ENCODE results near the gene MRPL41.
A peak's percentile ranks its signal among the peaks of the same experiment; 100 is the strongest.
"Not testable (repeated sequence)": the region's sequence is repeated elsewhere in the genome, so short reads cannot be mapped to it uniquely, and the experiment has no call there.

Gene MRPL41

DNA sequence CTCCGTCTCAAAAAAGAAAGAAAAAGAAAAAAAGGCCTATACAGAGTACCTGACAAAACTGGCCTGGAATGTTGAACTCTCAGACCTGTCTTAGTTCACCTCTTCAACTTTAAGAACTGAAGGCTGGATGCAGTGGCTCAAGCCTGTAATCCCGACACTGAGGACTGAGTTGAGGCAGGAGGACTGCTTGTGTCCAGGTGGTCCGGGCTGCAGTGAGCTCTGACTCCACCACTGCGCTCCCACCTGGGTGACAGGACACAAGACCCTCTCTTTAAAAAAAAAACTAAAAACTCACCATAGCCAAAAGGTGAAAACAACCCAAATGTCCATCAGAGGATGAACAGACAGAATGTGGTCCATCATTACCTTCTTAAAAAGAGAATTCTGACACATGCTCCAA is 6.4 kb downstream of the MRPL41 start:
- no peaks in the 10 kb centered on the region for H3K9me3 ChIP-seq (ENCODE audit: control insufficient read depth, low read depth, low read length)
- no peaks in the 10 kb centered on the region for H3K4me1 ChIP-seq (ENCODE audit: control insufficient read depth, low read depth, low read length)
- H3K27ac ChIP-seq (ENCODE audit: low read length), result no peak overlapping the region
- peaks cover 32% of the 10 kb centered on the region for H3K36me3 ChIP-seq (ENCODE audit: control insufficient read depth, low read depth, low read length)
- H3K27me3 ChIP-seq (ENCODE audit: control insufficient read depth, insufficient read depth, low read length), result no peaks in the 10 kb centered on the region
- H3K9ac ChIP-seq (ENCODE audit: low read length), result no peak overlapping the region
- H3K4me3 ChIP-seq (ENCODE audit: low read length), result no peak overlapping the region

- no peak overlapping the region for H3K4me3 ChIP-seq (ENCODE audit: low read length)
- H3K27me3 ChIP-seq (ENCODE audit: control insufficient read depth, insufficient read depth, low read length), result no peaks in the 10 kb centered on the region
- H3K9ac ChIP-seq (ENCODE audit: low read length), result no peak overlapping the region
- H3K4me1 ChIP-seq (ENCODE audit: control insufficient read depth, low read depth, low read length), result no peaks in the 10 kb centered on the region
- H3K27ac ChIP-seq (ENCODE audit: low read length), result no peak overlapping the region
- peaks cover 22% of the 10 kb centered on the region for H3K36me3 ChIP-seq (ENCODE audit: control insufficient read depth, low read depth, low read length)
- no peaks in the 10 kb centered on the region for H3K9me3 ChIP-seq (ENCODE audit: control insufficient read depth, low read depth, low read length)
Measured at GRCh38 chr9:137564134-137564533, 12.5 kb downstream of the MRPL41 start.

DNA sequence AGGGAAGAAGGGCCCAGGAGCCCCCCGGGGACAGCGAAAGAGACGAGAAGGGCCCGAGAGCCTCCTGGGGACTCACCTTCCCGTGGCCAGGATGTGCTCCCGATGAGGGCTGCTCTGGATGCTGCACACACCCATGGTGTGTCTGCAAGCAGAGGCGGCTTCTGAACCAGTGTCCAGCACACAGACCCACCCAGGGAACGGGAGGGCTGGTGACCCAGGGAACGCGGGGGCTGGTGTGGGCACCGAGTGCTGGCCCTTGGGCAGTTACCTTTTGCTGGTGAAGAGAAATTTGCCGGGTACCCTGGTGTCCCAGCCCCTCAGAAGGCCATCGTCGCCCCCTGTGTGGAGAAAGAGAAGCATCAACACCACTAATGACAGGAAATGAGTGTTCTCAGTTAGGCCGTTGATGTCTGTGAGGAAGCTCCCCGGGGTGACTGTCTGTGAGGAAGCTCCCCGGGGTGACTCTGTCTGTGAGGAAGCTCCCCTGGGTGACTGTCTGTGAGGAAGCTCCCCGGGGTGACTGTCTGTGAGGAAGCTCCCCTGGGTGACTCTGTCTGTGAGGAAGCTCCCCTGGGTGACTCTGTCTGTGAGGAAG is 13.2 kb downstream of the MRPL41 start:
- H3K36me3 ChIP-seq (ENCODE audit: control insufficient read depth, low read depth, low read length), result peaks cover 21% of the 10 kb centered on the region
- no peak overlapping the region for H3K27ac ChIP-seq (ENCODE audit: low read length)
- H3K4me3 ChIP-seq (ENCODE audit: low read length), result no peak overlapping the region
- no peaks in the 10 kb centered on the region for H3K9me3 ChIP-seq (ENCODE audit: control insufficient read depth, low read depth, low read length)
- H3K9ac ChIP-seq (ENCODE audit: low read length), result no peak overlapping the region
- H3K4me1 ChIP-seq (ENCODE audit: control insufficient read depth, low read depth, low read length), result no peaks in the 10 kb centered on the region
- no peaks in the 10 kb centered on the region for H3K27me3 ChIP-seq (ENCODE audit: control insufficient read depth, insufficient read depth, low read length)

DNA sequence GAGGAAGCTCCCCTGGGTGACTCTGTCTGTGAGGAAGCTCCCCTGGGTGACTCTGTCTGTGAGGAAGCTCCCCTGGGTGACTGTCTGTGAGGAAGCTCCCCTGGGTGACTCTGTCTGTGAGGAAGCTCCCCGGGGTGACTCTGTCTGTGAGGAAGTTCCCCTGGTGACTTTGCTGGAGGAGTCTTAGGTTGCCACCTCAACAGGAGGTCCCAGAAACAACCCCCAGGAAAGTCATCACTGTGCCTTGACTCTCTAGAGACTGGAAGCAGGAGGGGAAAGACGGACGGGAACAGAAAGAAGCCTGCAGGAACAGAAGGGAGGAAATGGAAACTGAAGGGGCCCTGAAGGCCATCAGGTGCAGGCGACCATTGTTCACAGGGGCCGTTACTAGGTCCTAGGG is 16.8 kb downstream of the MRPL41 start:
- not testable (repeated sequence) for H3K4me1 ChIP-seq (ENCODE audit: control insufficient read depth, low read depth, low read length); H3K27me3 ChIP-seq (ENCODE audit: control insufficient read depth, insufficient read depth, low read length); H3K4me3 ChIP-seq (ENCODE audit: low read length); H3K9me3 ChIP-seq (ENCODE audit: control insufficient read depth, low read depth, low read length); H3K9ac ChIP-seq (ENCODE audit: low read length); H3K27ac ChIP-seq (ENCODE audit: low read length)
- H3K36me3 ChIP-seq (ENCODE audit: control insufficient read depth, low read depth, low read length), result peaks cover 28% of the 10 kb centered on the region

DNA sequence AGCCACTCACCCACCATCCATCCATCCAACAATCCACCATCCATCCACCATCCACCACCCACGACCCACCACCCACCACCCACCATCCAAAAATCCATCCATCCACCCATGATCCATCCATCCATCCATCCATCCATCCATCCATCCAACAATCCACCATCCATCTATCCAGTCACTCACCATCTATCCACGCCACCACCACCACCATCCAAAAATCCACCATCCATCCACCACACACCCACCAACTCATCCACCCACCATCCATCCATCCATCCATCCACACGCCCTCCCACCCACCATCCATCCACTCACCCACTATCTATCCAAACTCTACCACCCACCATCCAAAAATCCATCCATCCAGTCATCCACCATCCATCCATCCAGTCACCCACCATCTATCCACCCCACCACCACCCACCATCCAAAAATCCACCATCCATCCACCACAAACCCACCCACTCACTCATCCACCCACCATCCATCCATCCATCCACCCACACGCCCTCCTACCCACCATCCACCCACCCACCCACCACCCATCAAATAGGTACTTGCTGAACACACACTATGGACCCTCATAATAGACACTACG is 18.0 kb downstream of the MRPL41 start:
- Histone ChIP-seq H3K4me1 (ENCODE audit: control insufficient read depth, low read depth, low read length) (no peaks in the 10 kb centered on the region), H3K36me3 (ENCODE audit: control insufficient read depth, low read depth, low read length) (peaks cover 25% of the 10 kb centered on the region), H3K9ac (ENCODE audit: low read length) (no peak overlapping the region), H3K9me3 (ENCODE audit: control insufficient read depth, low read depth, low read length) (no peaks in the 10 kb centered on the region), H3K27ac (ENCODE audit: low read length) (no peak overlapping the region), H3K4me3 (ENCODE audit: low read length) (no peak overlapping the region), H3K27me3 (ENCODE audit: control insufficient read depth, insufficient read depth, low read length) (no peaks in the 10 kb centered on the region)

DNA sequence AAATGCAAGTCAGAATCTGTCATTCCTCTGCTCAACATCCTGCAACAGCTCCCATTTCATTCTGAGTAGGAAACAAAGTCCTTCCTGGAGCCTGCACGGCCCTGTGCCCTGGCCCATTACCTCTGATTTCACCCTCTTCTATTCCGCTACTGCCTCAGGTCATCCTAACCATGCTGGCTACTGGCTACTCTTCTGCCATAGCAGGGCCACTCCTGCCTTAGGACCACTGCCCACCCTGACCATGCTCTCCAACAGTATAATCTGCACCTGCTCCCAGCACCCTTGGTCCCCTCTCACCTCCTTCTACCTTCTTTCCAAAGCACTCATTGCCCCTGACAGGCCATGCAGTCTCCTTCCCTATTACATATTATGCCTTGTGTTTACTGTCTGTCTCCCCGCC is 18.9 kb downstream of the MRPL41 start:
- Histone ChIP-seq H3K27me3 (ENCODE audit: control insufficient read depth, insufficient read depth, low read length) (no peaks in the 10 kb centered on the region), H3K4me3 (ENCODE audit: low read length) (no peak overlapping the region), H3K27ac (ENCODE audit: low read length) (no peak overlapping the region), H3K4me1 (ENCODE audit: control insufficient read depth, low read depth, low read length) (no peaks in the 10 kb centered on the region), H3K9ac (ENCODE audit: low read length) (no peak overlapping the region), H3K36me3 (ENCODE audit: control insufficient read depth, low read depth, low read length) (peaks cover 26% of the 10 kb centered on the region), H3K9me3 (ENCODE audit: control insufficient read depth, low read depth, low read length) (no peaks in the 10 kb centered on the region)

- Histone ChIP-seq H3K4me1 (ENCODE audit: control insufficient read depth, low read depth, low read length) (peaks cover 6% of the 10 kb centered on the region), H3K9me3 (ENCODE audit: control insufficient read depth, low read depth, low read length) (no peaks in the 10 kb centered on the region), H3K4me3 (ENCODE audit: low read length) (no peak overlapping the region), H3K36me3 (ENCODE audit: control insufficient read depth, low read depth, low read length) (peaks cover 29% of the 10 kb centered on the region), H3K27me3 (ENCODE audit: control insufficient read depth, insufficient read depth, low read length) (no peaks in the 10 kb centered on the region), H3K9ac (ENCODE audit: low read length) (no peak overlapping the region), H3K27ac (ENCODE audit: low read length) (no peak overlapping the region)
Measured at GRCh38 chr9:137574192-137574591, 22.5 kb downstream of the MRPL41 start.

DNA sequence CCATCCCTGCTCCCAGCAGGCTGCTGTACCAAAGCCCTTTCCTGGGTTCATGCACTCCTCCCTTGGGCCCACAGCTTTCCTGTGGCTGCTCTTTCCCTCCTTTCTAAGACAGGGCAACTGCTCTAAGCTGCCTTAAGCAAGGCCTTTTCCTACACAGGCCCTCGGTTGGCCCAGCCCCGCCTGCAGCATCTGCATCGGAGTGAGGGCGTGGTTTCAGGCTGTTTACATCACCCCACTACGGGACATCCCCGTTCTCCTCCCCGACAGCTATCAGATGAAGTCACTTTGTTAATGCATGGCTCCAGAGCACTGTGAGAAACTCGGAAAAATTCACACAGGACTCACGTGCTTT is 23.7 kb downstream of the MRPL41 start:
- H3K4me3 ChIP-seq (ENCODE audit: low read length), result no peak overlapping the region
- peaks cover 6% of the 10 kb centered on the region for H3K4me1 ChIP-seq (ENCODE audit: control insufficient read depth, low read depth, low read length)
- H3K27me3 ChIP-seq (ENCODE audit: control insufficient read depth, insufficient read depth, low read length), result no peaks in the 10 kb centered on the region
- H3K36me3 ChIP-seq (ENCODE audit: control insufficient read depth, low read depth, low read length), result peaks cover 29% of the 10 kb centered on the region
- no peak overlapping the region for H3K9ac ChIP-seq (ENCODE audit: low read length)
- H3K9me3 ChIP-seq (ENCODE audit: control insufficient read depth, low read depth, low read length), result no peaks in the 10 kb centered on the region
- H3K27ac ChIP-seq (ENCODE audit: low read length), result no peak overlapping the region

DNA sequence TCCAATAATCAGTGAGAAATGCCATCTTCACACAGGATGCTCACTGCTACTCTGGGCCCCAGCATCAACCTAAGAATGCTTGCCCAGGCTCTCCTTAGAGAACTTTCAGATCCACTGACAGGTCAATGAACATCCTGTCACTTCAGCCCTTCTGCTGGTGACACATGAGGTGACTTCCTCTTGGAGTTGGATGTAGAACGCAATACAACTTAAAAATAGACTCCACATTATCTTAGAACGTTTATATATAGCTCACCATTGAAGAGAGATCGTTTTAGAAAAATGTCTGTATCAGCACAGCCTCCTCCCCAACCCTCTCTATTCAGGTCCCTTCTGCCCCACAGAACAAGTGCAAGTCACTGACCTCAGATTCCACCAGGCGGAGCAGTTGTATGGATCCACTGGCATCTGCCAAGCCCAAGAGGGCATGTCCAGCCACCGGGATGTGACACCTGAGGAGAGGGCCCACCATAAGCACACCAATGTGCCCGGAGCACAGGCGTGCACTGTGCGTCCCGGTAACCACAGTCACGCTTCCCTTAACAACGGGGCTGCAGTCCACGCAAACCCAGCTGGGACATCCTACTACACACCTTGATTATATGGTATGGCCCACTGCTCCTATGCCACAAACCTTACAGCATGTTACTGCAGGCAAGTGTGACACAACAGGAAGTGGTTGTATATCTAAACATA is 24.2 kb downstream of the MRPL41 start:
- Histone ChIP-seq H3K27ac (ENCODE audit: low read length) (no peak overlapping the region), H3K9ac (ENCODE audit: low read length) (no peak overlapping the region), H3K4me3 (ENCODE audit: low read length) (no peak overlapping the region), H3K4me1 (ENCODE audit: control insufficient read depth, low read depth, low read length) (peaks cover 6% of the 10 kb centered on the region), H3K9me3 (ENCODE audit: control insufficient read depth, low read depth, low read length) (no peaks in the 10 kb centered on the region), H3K36me3 (ENCODE audit: control insufficient read depth, low read depth, low read length) (peaks cover 29% of the 10 kb centered on the region), H3K27me3 (ENCODE audit: control insufficient read depth, insufficient read depth, low read length) (no peaks in the 10 kb centered on the region)

GRCh38 chr9:137578518-137579258 is 27.0 kb downstream of the MRPL41 start, which contains the start of gene DPH7:
TSS of gene DPH7 (minus strand) at chr9:137578925. CDS start at chr9:137578777, 148 bp downstream.
- peak within 1 kb of the TSS; percentile 68 for H3K9ac ChIP-seq (ENCODE audit: low read length)
- H3K27ac ChIP-seq (ENCODE audit: low read length), result peak within 1 kb of the TSS; percentile 10
- H3K9me3 ChIP-seq (ENCODE audit: control insufficient read depth, low read depth, low read length), result no peaks in the 10 kb centered on the region
- H3K36me3 ChIP-seq (ENCODE audit: control insufficient read depth, low read depth, low read length), result peaks cover 33% of the 10 kb centered on the region
- H3K27me3 ChIP-seq (ENCODE audit: control insufficient read depth, insufficient read depth, low read length), result no peaks in the 10 kb centered on the region
- peak within 1 kb of the TSS; percentile 83 for H3K4me3 ChIP-seq (ENCODE audit: low read length)
- H3K4me1 ChIP-seq (ENCODE audit: control insufficient read depth, low read depth, low read length), result peaks cover 6% of the 10 kb centered on the region

DNA sequence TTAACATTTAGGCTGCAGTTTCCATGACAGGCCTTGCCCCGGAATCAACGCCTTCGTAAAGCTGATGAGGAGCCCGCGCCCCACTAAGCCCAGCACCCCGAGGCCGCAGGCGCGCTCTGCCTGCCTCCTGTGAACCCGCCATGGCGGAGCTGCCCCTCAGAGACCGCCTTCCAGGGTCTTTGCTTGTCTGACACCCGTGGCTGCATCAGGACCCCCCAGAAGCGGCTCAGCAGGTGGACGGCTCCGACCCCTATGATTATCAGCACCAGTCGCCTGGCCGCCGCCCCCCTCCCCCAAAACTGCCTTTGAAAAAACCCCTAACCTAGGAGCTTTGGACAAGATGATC is 27.6 kb downstream of the MRPL41 start:
- Histone ChIP-seq H3K27me3 (ENCODE audit: control insufficient read depth, insufficient read depth, low read length) (no peaks in the 10 kb centered on the region), H3K27ac (ENCODE audit: low read length) (no peak overlapping the region), H3K4me3 (ENCODE audit: low read length) (peak overlapping the region; percentile 83)

More for the DNA sequence above, 27.6 kb downstream of the MRPL41 start:
- Histone ChIP-seq H3K4me1 (ENCODE audit: control insufficient read depth, low read depth, low read length) (peaks cover 6% of the 10 kb centered on the region), H3K36me3 (ENCODE audit: control insufficient read depth, low read depth, low read length) (peaks cover 28% of the 10 kb centered on the region), H3K9ac (ENCODE audit: low read length) (no peak overlapping the region), H3K9me3 (ENCODE audit: control insufficient read depth, low read depth, low read length) (no peaks in the 10 kb centered on the region)

Measured in iPS-18a (cell line).